Measurements from ENCODE around the gene ANXA11.
A peak's percentile ranks its signal among the peaks of the same experiment; 100 is the strongest.
"Not testable (repeated sequence)": the region's sequence is repeated elsewhere in the genome, so short reads cannot be mapped to it uniquely, and the experiment has no call there.

The ANXA11 gene

GRCh38 chr10:80205477-80206276, at the start of gene ANXA11:
TSS of gene ANXA11 (minus strand) at chr10:80205537. CDS start at chr10:80172861, 32,676 bp downstream.
- peak within 1 kb of the TSS; percentile 80 for H3K9ac ChIP-seq (ENCODE audit: low read depth, low read length)
- no peaks in the 10 kb centered on the region for H3K9me3 ChIP-seq (ENCODE audit: control insufficient read depth, insufficient read depth, low read length)
- H3K4me1 ChIP-seq (ENCODE audit: insufficient read depth, low read length), result peaks cover 15% of the 10 kb centered on the region
- no peaks in the 10 kb centered on the region for H3K36me3 ChIP-seq (ENCODE audit: insufficient read depth, low read length)

GRCh38 chr10:80254726-80255125, 49.4 kb upstream of the ANXA11 start:
- not testable (repeated sequence) for H3K9me3 ChIP-seq (ENCODE audit: control insufficient read depth, insufficient read depth, low read length); H3K9ac ChIP-seq (ENCODE audit: low read depth, low read length); H3K36me3 ChIP-seq (ENCODE audit: insufficient read depth, low read length); H3K4me1 ChIP-seq (ENCODE audit: insufficient read depth, low read length)

GRCh38 chr10:80253963-80254271, 48.6 kb upstream of the ANXA11 start:
- H3K9me3 ChIP-seq (ENCODE audit: control insufficient read depth, insufficient read depth, low read length), result not testable (repeated sequence)

GRCh38 chr10:80253266-80253962, 48.1 kb upstream of the ANXA11 start:
- Histone ChIP-seq H3K9me3 (ENCODE audit: control insufficient read depth, insufficient read depth, low read length) (no peaks in the 10 kb centered on the region), H3K4me1 (ENCODE audit: insufficient read depth, low read length) (no peaks in the 10 kb centered on the region), H3K9ac (ENCODE audit: low read depth, low read length) (no peak overlapping the region), H3K36me3 (ENCODE audit: insufficient read depth, low read length) (no peaks in the 10 kb centered on the region)

More at GRCh38 chr10:80253963-80254271, 48.6 kb upstream of the ANXA11 start:
- not testable (repeated sequence) for H3K9ac ChIP-seq (ENCODE audit: low read depth, low read length); H3K36me3 ChIP-seq (ENCODE audit: insufficient read depth, low read length); H3K4me1 ChIP-seq (ENCODE audit: insufficient read depth, low read length)

- Histone ChIP-seq H3K9ac (ENCODE audit: low read depth, low read length) (no peak overlapping the region), H3K36me3 (ENCODE audit: insufficient read depth, low read length) (no peaks in the 10 kb centered on the region), H3K4me1 (ENCODE audit: insufficient read depth, low read length) (no peaks in the 10 kb centered on the region), H3K9me3 (ENCODE audit: control insufficient read depth, insufficient read depth, low read length) (no peaks in the 10 kb centered on the region)
These were observed 47.1 kb upstream of the ANXA11 start for GRCh38 chr10:80252296-80252887.

- not testable (repeated sequence) for H3K9ac ChIP-seq (ENCODE audit: low read depth, low read length); H3K36me3 ChIP-seq (ENCODE audit: insufficient read depth, low read length); H3K9me3 ChIP-seq (ENCODE audit: control insufficient read depth, insufficient read depth, low read length)
These were observed 46.5 kb upstream of the ANXA11 start for GRCh38 chr10:80251703-80252280.

GRCh38 chr10:80250399-80250798, 45.1 kb upstream of the ANXA11 start:
- H3K9me3 ChIP-seq (ENCODE audit: control insufficient read depth, insufficient read depth, low read length); H3K36me3 ChIP-seq (ENCODE audit: insufficient read depth, low read length); H3K4me1 ChIP-seq (ENCODE audit: insufficient read depth, low read length); H3K9ac ChIP-seq (ENCODE audit: low read depth, low read length): not testable (repeated sequence)

More at GRCh38 chr10:80251703-80252280, 46.5 kb upstream of the ANXA11 start:
- not testable (repeated sequence) for H3K4me1 ChIP-seq (ENCODE audit: insufficient read depth, low read length)

GRCh38 chr10:80249906-80250305, 44.6 kb upstream of the ANXA11 start:
- H3K4me1 ChIP-seq (ENCODE audit: insufficient read depth, low read length); H3K9ac ChIP-seq (ENCODE audit: low read depth, low read length); H3K36me3 ChIP-seq (ENCODE audit: insufficient read depth, low read length); H3K9me3 ChIP-seq (ENCODE audit: control insufficient read depth, insufficient read depth, low read length): not testable (repeated sequence)

- not testable (repeated sequence) for H3K9ac ChIP-seq (ENCODE audit: low read depth, low read length); H3K4me1 ChIP-seq (ENCODE audit: insufficient read depth, low read length); H3K36me3 ChIP-seq (ENCODE audit: insufficient read depth, low read length); H3K9me3 ChIP-seq (ENCODE audit: control insufficient read depth, insufficient read depth, low read length)
These were observed 42.3 kb upstream of the ANXA11 start for GRCh38 chr10:80247611-80248010.

- H3K4me1 ChIP-seq (ENCODE audit: insufficient read depth, low read length), result not testable (repeated sequence)
These were observed 39.0 kb upstream of the ANXA11 start for GRCh38 chr10:80244371-80244770.

GRCh38 chr10:80242341-80242740, 37.0 kb upstream of the ANXA11 start:
- not testable (repeated sequence) for H3K9me3 ChIP-seq (ENCODE audit: control insufficient read depth, insufficient read depth, low read length); H3K36me3 ChIP-seq (ENCODE audit: insufficient read depth, low read length); H3K9ac ChIP-seq (ENCODE audit: low read depth, low read length); H3K4me1 ChIP-seq (ENCODE audit: insufficient read depth, low read length)

More at GRCh38 chr10:80244371-80244770, 39.0 kb upstream of the ANXA11 start:
- H3K9ac ChIP-seq (ENCODE audit: low read depth, low read length); H3K9me3 ChIP-seq (ENCODE audit: control insufficient read depth, insufficient read depth, low read length); H3K36me3 ChIP-seq (ENCODE audit: insufficient read depth, low read length): not testable (repeated sequence)

- not testable (repeated sequence) for H3K9me3 ChIP-seq (ENCODE audit: control insufficient read depth, insufficient read depth, low read length); H3K4me1 ChIP-seq (ENCODE audit: insufficient read depth, low read length); H3K9ac ChIP-seq (ENCODE audit: low read depth, low read length); H3K36me3 ChIP-seq (ENCODE audit: insufficient read depth, low read length)
These were observed 31.1 kb upstream of the ANXA11 start for GRCh38 chr10:80236457-80236856.

GRCh38 chr10:80234331-80235235, 29.2 kb upstream of the ANXA11 start:
- not testable (repeated sequence) for H3K9me3 ChIP-seq (ENCODE audit: control insufficient read depth, insufficient read depth, low read length); H3K4me1 ChIP-seq (ENCODE audit: insufficient read depth, low read length); H3K36me3 ChIP-seq (ENCODE audit: insufficient read depth, low read length); H3K9ac ChIP-seq (ENCODE audit: low read depth, low read length)

GRCh38 chr10:80233871-80234270, 28.5 kb upstream of the ANXA11 start:
- not testable (repeated sequence) for H3K9me3 ChIP-seq (ENCODE audit: control insufficient read depth, insufficient read depth, low read length); H3K9ac ChIP-seq (ENCODE audit: low read depth, low read length); H3K4me1 ChIP-seq (ENCODE audit: insufficient read depth, low read length); H3K36me3 ChIP-seq (ENCODE audit: insufficient read depth, low read length)

Data from ES-I3 (cell line).